Measurements from ENCODE around the gene LRRC18.

LRRC18 gene

DNA sequence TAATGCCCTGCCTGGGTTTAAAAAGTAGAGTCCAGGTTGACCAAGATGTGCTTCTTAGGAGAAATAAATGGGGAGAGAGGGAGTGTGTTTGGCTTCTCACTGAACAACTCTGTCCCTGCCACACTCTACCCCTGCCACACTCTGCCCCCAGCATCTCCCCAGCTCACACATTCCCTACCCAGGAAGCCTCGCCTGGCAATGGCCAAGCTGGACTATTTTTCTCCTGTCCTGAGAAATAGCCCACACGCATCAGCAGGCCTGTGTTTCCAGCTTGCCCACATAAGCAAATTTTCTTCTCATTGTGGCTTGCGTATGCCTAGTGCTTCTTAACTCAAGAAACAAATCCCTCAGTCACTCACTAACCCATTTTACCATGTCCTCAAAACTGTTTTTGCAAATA, 1.8 kb downstream of the LRRC18 start:
- H3K9ac ChIP-seq, result no peak overlapping the region
- H3K4me3 ChIP-seq (IDR thresholded peaks at IDR 0.05; ENCODE audit: insufficient read depth, low read depth, low read length), result no peak overlapping the region
- TF ChIP-seq, protein P1, sequence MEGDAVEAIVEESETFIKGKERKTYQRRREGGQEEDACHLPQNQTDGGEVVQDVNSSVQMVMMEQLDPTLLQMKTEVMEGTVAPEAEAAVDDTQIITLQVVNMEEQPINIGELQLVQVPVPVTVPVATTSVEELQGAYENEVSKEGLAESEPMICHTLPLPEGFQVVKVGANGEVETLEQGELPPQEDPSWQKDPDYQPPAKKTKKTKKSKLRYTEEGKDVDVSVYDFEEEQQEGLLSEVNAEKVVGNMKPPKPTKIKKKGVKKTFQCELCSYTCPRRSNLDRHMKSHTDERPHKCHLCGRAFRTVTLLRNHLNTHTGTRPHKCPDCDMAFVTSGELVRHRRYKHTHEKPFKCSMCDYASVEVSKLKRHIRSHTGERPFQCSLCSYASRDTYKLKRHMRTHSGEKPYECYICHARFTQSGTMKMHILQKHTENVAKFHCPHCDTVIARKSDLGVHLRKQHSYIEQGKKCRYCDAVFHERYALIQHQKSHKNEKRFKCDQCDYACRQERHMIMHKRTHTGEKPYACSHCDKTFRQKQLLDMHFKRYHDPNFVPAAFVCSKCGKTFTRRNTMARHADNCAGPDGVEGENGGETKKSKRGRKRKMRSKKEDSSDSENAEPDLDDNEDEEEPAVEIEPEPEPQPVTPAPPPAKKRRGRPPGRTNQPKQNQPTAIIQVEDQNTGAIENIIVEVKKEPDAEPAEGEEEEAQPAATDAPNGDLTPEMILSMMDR (conservative IDR thresholded peaks at IDR 0.05; ENCODE audit: low read depth, low read length), result no peak
- H3K27me3 ChIP-seq (ENCODE audit: insufficient read depth, low read depth), result no peaks in the 10 kb centered on the region
- no peaks in the 10 kb centered on the region for H3K79me2 ChIP-seq (ENCODE audit: insufficient read depth, low read depth)
- no peaks in the 10 kb centered on the region for H4K20me1 ChIP-seq (ENCODE audit: insufficient read depth)
- no peak overlapping the region for H3K4me2 ChIP-seq
- H3K27ac ChIP-seq, result no peak overlapping the region
- no peak overlapping the region for H2AFZ ChIP-seq (ENCODE audit: low read depth)
- H3K36me3 ChIP-seq (ENCODE audit: insufficient read depth), result no peaks in the 10 kb centered on the region
- no peaks in the 10 kb centered on the region for H3K4me1 ChIP-seq (ENCODE audit: low read depth, poor library complexity, severe bottlenecking)

DNA sequence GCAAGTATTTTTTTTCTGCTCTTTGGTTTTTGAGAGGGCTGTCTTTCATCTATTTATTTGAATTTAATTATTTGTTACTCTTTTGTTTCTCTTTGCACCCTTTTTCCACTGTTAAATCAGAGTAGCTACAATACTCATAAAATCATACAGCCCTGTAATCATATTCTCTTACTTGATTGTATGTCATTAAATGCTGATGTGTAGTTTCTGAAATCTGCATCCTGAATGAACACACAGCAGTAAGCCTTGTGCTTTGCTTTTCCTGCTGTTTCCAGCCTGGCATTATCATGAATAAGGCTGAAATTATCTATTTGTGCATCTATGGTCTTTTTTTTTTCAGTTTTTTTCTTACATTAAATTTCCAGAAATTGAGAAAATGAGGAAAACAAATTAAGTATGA, 4.1 kb downstream of the LRRC18 start:
- Histone ChIP-seq H3K27ac (no peak overlapping the region), H3K36me3 (ENCODE audit: insufficient read depth) (no peaks in the 10 kb centered on the region), H3K79me2 (ENCODE audit: insufficient read depth, low read depth) (no peaks in the 10 kb centered on the region), H3K4me3 (IDR thresholded peaks at IDR 0.05; ENCODE audit: insufficient read depth, low read depth, low read length) (no peak overlapping the region), H3K4me1 (ENCODE audit: low read depth, poor library complexity, severe bottlenecking) (no peaks in the 10 kb centered on the region), H2AFZ (ENCODE audit: low read depth) (no peak overlapping the region), H3K9ac (no peak overlapping the region), H3K4me2 (no peak overlapping the region), H4K20me1 (ENCODE audit: insufficient read depth) (no peaks in the 10 kb centered on the region), H3K27me3 (ENCODE audit: insufficient read depth, low read depth) (no peaks in the 10 kb centered on the region)
- TF ChIP-seq, protein P1 (conservative IDR thresholded peaks at IDR 0.05; ENCODE audit: low read depth, low read length), result no peak

DNA sequence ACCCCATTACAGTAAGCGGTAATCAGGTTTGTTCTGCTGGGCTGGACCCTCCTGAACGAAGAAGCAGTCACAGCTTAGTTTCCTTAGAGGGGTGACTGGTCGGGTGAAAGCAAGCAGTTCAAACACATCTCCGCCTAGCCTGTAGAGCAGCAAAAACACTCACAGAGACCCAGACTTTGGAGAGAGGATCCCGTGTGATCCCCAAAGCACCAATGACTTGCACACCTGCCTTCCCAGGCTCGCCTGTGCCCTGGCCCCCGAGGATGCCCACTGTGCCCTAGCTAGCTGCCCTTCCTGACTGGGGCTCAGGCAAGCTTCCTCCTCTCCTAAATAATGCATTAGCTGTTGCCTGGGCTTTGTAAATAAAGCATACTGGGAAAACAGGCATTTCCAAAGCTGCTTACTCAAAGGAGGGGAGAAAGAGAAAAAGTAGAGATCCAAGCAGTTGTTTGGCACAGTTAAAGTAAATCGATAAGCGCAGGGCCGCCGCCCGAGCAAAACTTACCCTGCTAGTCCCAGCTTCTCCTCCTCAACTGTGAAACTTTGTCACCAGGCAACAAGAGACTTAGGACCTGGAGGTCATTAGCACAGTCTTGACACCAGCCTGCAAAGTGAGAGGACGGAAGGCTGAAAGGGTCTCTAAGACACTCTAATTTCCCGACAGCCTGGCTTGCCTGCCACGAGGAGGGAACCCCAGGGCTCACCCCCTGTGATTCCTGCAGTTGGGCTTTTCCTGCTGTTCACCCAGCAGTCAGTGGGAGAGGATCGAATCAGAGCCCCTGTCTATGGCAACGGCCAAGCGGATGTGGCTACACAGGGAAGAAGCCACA, 4.8 kb downstream of the LRRC18 start:
- H3K4me3 ChIP-seq (IDR thresholded peaks at IDR 0.05; ENCODE audit: insufficient read depth, low read depth, low read length), result no peak overlapping the region
- no peak overlapping the region for H3K27ac ChIP-seq
- no peaks in the 10 kb centered on the region for H3K27me3 ChIP-seq (ENCODE audit: insufficient read depth, low read depth)
- no peaks in the 10 kb centered on the region for H3K4me1 ChIP-seq (ENCODE audit: low read depth, poor library complexity, severe bottlenecking)
- H4K20me1 ChIP-seq (ENCODE audit: insufficient read depth), result no peaks in the 10 kb centered on the region
- H2AFZ ChIP-seq (ENCODE audit: low read depth), result no peak overlapping the region
- TF ChIP-seq, protein P1 (conservative IDR thresholded peaks at IDR 0.05; ENCODE audit: low read depth, low read length), result no peak
- no peaks in the 10 kb centered on the region for H3K79me2 ChIP-seq (ENCODE audit: insufficient read depth, low read depth)
- no peak overlapping the region for H3K4me2 ChIP-seq
- no peaks in the 10 kb centered on the region for H3K36me3 ChIP-seq (ENCODE audit: insufficient read depth)
- no peak overlapping the region for H3K9ac ChIP-seq

DNA sequence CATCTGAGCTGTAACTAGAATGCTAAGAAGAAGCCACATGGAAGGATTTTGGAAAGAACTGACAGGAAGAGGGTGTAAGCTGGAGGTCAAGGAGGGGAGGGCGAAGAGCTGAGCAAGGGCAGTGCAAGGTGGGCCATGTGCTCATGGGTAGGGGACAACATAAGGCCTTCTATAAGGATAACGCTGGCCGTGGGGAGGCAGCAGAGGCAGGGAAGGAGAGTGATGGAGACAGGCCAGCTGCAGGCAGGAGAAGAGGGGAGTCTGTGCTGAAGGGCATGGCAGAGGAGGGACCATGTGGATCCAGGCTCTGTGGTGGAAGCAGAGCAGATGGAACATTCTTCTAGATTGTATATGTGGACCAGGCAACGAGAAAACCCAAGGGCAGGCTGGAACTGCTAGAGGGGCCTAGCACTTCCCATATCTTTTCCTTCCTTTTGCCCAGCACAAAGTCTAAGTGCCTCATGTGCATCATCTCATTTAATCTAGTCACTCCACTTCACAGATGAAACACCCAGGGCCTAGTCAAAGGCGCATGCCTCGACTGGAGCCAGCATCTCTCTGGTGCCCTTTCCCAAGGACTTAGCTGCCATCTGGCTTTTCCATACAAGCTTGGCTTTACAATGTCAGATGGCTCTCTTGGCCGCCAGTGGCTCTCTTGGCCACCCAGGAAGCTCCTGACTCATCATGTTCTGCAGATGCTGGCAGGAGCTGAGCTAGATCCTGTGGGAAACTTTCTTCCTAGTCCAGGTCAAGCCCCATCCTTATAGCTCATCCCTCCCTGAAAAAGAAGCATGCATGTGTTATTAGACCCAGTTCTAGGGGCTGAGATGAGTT, 6.6 kb downstream of the LRRC18 start:
- Histone ChIP-seq H3K36me3 (ENCODE audit: insufficient read depth) (no peaks in the 10 kb centered on the region), H3K79me2 (ENCODE audit: insufficient read depth, low read depth) (no peaks in the 10 kb centered on the region), H2AFZ (ENCODE audit: low read depth) (no peak overlapping the region), H4K20me1 (ENCODE audit: insufficient read depth) (no peaks in the 10 kb centered on the region), H3K4me1 (ENCODE audit: low read depth, poor library complexity, severe bottlenecking) (no peaks in the 10 kb centered on the region), H3K9ac (no peak overlapping the region), H3K27me3 (ENCODE audit: insufficient read depth, low read depth) (no peaks in the 10 kb centered on the region), H3K4me3 (IDR thresholded peaks at IDR 0.05; ENCODE audit: insufficient read depth, low read depth, low read length) (no peak overlapping the region), H3K27ac (no peak overlapping the region), H3K4me2 (no peak overlapping the region)
- TF ChIP-seq, protein P1 (conservative IDR thresholded peaks at IDR 0.05; ENCODE audit: low read depth, low read length), result no peak

Measured in KMS-11 (cell line).